ENCODE results near the gene DNAJC22. TPM values are rescaled to one million over a fixed set of nuclear protein-coding genes. Genes with fewer than 3 reads are reported as not detected.

The DNAJC22 gene
- total RNA-seq, 1 donor from 2014 or later, result 4.5 TPM

DNA sequence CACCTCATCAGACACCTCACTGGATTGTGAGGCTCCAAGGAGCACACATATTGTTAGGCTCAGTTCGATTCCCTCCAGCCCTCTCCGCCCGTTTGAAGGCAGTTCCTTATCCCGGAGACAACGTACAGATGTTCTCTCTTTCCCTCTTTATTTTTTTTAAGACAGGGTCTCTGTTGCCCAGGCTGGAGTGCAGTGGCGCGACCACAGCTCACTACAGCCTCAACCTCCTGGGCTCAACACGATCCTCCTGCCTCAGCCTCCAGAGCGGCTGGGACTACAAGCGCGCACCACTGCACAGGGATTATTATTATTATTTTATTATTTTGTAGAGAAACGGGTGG, 24.4 kb upstream of the DNAJC22 start:
- TF ChIP-seq, protein P1, sequence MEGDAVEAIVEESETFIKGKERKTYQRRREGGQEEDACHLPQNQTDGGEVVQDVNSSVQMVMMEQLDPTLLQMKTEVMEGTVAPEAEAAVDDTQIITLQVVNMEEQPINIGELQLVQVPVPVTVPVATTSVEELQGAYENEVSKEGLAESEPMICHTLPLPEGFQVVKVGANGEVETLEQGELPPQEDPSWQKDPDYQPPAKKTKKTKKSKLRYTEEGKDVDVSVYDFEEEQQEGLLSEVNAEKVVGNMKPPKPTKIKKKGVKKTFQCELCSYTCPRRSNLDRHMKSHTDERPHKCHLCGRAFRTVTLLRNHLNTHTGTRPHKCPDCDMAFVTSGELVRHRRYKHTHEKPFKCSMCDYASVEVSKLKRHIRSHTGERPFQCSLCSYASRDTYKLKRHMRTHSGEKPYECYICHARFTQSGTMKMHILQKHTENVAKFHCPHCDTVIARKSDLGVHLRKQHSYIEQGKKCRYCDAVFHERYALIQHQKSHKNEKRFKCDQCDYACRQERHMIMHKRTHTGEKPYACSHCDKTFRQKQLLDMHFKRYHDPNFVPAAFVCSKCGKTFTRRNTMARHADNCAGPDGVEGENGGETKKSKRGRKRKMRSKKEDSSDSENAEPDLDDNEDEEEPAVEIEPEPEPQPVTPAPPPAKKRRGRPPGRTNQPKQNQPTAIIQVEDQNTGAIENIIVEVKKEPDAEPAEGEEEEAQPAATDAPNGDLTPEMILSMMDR (IDR thresholded peaks at IDR 0.05; ENCODE audit: partially characterized antibody, unreplicated experiment), result no peak
- Mint-ChIP-seq H3K4me3 (ENCODE audit: unreplicated experiment) (peak overlapping the region; percentile 99), H3K27ac (ENCODE audit: unreplicated experiment) (peak overlapping the region; percentile 38), H3K27me3 (ENCODE audit: unreplicated experiment) (peaks cover 1% of the 10 kb centered on the region), H3K4me1 (ENCODE audit: low read depth, unreplicated experiment) (peaks cover 6% of the 10 kb centered on the region), H3K9me3 (ENCODE audit: unreplicated experiment) (no peaks in the 10 kb centered on the region), H3K36me3 (ENCODE audit: unreplicated experiment) (no peaks in the 10 kb centered on the region)
- no peak for DNase-seq

DNA sequence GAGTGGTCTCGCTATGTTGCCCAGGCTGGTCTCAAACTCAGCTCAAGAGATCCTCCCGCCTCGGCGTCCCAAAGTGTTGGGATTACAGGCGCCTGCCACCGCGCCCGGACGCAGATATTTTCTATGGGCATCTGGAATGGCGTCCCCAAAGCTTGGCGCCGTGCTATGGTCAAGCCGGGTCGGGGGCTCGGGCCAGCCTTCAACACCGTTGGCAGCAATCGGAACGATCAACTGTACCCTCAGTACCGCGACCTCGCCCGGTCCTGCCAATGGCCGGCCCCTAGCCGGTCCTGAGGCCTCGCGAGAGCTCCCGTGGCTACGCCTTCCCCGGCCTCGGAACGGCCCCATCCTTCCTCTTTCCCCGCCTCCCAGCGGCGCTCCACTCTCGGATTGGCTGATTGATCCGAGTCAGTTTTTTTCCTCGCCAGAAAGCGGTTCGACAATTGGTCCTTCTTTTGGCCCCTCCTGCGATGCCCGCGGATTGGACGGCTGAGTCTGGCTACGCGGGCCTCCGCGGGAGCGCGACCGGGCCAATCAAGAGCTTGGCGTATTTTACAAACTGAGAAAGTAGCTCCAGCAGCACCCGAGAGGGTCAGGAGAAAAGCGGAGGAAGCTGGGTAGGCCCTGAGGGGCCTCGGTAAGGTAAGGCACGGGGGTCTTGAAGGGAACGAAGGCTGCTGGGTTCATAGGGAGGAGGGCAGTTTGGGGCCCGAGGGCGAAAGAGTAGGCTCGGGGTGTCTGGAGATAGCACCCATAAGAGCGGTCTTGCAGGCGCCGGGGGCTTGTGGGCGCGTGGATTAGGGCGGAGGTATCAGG, 23.8 kb upstream of the DNAJC22 start, which contains the start of gene TROAP:
Gene TROAP (plus strand): TSS at position 548 of the 816 bp plus-strand sequence. CDS start 354 bp downstream, outside the sequence.
- Mint-ChIP-seq H3K4me1 (ENCODE audit: low read depth, unreplicated experiment) (peaks cover 6% of the 10 kb centered on the region), H3K4me3 (ENCODE audit: unreplicated experiment) (peak within 1 kb of the TSS; percentile 99), H3K27me3 (ENCODE audit: unreplicated experiment) (peaks cover 1% of the 10 kb centered on the region), H3K27ac (ENCODE audit: unreplicated experiment) (peak within 1 kb of the TSS; percentile 64), H3K36me3 (ENCODE audit: unreplicated experiment) (no peaks in the 10 kb centered on the region), H3K9me3 (ENCODE audit: unreplicated experiment) (no peaks in the 10 kb centered on the region)
- peak; percentile 97 for DNase-seq
- TF ChIP-seq, protein P1 (IDR thresholded peaks at IDR 0.05; ENCODE audit: partially characterized antibody, unreplicated experiment), result no peak

DNA sequence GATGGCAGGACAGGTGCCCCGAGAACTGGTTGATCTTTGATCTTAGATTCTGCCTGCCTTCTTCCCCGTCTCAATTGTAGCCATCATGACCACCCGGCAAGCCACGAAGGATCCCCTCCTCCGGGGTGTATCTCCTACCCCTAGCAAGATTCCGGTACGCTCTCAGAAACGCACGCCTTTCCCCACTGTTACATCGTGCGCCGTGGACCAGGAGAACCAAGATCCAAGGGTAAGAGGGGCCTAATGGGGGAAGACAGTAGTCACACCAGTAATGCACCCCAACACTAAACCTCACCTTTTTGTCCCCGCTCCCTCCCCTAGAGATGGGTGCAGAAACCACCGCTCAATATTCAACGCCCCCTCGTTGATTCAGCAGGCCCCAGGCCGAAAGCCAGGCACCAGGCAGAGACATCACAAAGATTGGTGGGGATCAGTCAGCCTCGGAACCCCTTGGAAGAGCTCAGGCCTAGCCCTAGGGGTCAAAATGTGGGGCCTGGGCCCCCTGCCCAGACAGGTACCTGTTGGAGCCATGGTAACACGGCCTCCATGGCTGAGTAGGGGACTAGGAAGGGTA, 23.1 kb upstream of the DNAJC22 start:
- Mint-ChIP-seq H3K4me1 (ENCODE audit: low read depth, unreplicated experiment) (peaks cover 6% of the 10 kb centered on the region), H3K36me3 (ENCODE audit: unreplicated experiment) (no peaks in the 10 kb centered on the region), H3K4me3 (ENCODE audit: unreplicated experiment) (peak overlapping the region; percentile 99), H3K27ac (ENCODE audit: unreplicated experiment) (peak overlapping the region; percentile 64), H3K27me3 (ENCODE audit: unreplicated experiment) (peaks cover 1% of the 10 kb centered on the region), H3K9me3 (ENCODE audit: unreplicated experiment) (no peaks in the 10 kb centered on the region)
- no peak for DNase-seq
- TF ChIP-seq, protein P1 (IDR thresholded peaks at IDR 0.05; ENCODE audit: partially characterized antibody, unreplicated experiment), result no peak

DNA sequence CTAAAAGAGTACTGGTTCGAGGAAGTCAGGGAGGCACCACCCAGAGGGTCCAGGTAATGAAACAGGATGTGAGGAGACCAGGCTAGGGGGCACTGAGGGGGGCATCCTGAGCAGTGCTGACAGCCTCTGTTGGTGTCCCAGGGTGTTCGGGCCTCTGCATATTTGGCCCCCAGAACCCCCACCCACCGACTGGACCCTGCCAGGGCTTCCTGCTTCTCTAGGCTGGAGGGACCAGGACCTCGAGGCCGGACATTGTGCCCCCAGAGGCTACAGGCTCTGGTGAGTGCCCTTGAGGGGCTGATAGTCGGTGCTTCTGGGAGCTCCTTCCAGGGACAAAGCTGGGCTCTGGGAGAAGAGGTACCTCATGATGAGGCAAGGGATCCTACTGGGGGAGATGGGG, 21.1 kb upstream of the DNAJC22 start:
- TF ChIP-seq, protein P1 (IDR thresholded peaks at IDR 0.05; ENCODE audit: partially characterized antibody, unreplicated experiment), result no peak
- Mint-ChIP-seq H3K27me3 (ENCODE audit: unreplicated experiment) (peaks cover 1% of the 10 kb centered on the region), H3K27ac (ENCODE audit: unreplicated experiment) (no peak overlapping the region), H3K9me3 (ENCODE audit: unreplicated experiment) (no peaks in the 10 kb centered on the region), H3K4me1 (ENCODE audit: low read depth, unreplicated experiment) (peaks cover 6% of the 10 kb centered on the region), H3K4me3 (ENCODE audit: unreplicated experiment) (no peak overlapping the region), H3K36me3 (ENCODE audit: unreplicated experiment) (no peaks in the 10 kb centered on the region)
- no peak for DNase-seq

DNA sequence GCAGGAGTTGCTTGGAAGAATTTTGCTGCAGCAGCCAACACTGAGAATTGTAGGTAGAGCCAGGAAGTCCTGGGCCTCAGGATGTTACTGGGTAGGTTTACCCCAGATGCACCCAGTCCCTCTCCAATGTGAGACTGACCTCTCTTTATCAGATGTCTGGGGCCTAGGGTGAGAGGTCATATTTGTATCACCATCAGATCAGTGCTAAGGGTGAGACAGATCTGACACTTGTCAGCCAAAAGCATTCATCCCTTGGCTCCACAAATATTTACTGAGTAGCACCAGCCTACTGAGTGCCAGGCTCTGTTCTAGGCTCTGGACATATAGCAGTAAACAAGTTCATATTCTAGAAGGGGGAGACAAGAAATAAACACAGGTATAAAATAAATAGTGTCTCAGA, 19.3 kb upstream of the DNAJC22 start:
- peaks cover 2% of the 10 kb centered on the region for H3K27me3 Mint-ChIP-seq (ENCODE audit: unreplicated experiment)
- DNase-seq, result no peak
- TF ChIP-seq, protein P1 (IDR thresholded peaks at IDR 0.05; ENCODE audit: partially characterized antibody, unreplicated experiment), result no peak
- no peaks in the 10 kb centered on the region for H3K9me3 Mint-ChIP-seq (ENCODE audit: unreplicated experiment)
- no peak overlapping the region for H3K4me3 Mint-ChIP-seq (ENCODE audit: unreplicated experiment)
- no peaks in the 10 kb centered on the region for H3K36me3 Mint-ChIP-seq (ENCODE audit: unreplicated experiment)
- no peak overlapping the region for H3K27ac Mint-ChIP-seq (ENCODE audit: unreplicated experiment)
- H3K4me1 Mint-ChIP-seq (ENCODE audit: low read depth, unreplicated experiment), result peaks cover 6% of the 10 kb centered on the region

Data from glutamatergic neuron (in vitro differentiated cells).